Measurements from ENCODE around the gene FOXJ3.

DNA sequence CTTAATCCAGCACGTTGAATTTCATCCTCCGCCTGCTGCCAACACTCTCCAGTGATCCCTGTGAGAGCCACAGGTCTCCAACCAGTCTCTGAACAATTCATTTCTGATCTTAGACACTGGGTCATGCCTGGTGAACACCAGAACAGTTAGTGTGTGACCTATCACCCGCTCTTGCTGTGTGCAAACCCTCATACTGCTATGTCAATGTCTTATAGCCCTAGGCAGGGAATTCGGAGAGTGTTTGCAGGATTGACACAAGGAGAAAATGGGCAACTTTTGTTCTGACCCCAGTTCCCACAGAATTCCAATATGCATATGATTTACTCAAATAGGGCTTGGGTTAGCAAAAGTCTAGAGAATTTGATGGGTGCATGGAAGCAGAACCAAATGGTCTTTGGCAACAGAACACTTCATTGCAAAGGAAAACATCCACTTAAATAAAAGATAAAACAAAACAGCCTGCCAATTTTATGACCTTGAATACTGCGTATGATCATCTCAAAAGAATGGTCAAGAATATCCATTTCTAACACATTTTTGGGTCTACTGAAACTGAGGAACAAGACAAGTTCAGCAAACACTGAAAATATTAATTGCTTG is 204.9 kb downstream of the FOXJ3 start:
- TF ChIP-seq, protein P1, sequence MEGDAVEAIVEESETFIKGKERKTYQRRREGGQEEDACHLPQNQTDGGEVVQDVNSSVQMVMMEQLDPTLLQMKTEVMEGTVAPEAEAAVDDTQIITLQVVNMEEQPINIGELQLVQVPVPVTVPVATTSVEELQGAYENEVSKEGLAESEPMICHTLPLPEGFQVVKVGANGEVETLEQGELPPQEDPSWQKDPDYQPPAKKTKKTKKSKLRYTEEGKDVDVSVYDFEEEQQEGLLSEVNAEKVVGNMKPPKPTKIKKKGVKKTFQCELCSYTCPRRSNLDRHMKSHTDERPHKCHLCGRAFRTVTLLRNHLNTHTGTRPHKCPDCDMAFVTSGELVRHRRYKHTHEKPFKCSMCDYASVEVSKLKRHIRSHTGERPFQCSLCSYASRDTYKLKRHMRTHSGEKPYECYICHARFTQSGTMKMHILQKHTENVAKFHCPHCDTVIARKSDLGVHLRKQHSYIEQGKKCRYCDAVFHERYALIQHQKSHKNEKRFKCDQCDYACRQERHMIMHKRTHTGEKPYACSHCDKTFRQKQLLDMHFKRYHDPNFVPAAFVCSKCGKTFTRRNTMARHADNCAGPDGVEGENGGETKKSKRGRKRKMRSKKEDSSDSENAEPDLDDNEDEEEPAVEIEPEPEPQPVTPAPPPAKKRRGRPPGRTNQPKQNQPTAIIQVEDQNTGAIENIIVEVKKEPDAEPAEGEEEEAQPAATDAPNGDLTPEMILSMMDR (IDR thresholded peaks at IDR 0.05; ENCODE audit: poor library complexity), result no peak
- TF ChIP-seq EZH2 (IDR thresholded peaks at IDR 0.05; ENCODE audit: borderline replicate concordance), result no peak
- TF ChIP-seq EZH2phosphoT487 (IDR thresholded peaks at IDR 0.05; ENCODE audit: low read depth, severe bottlenecking, unreplicated experiment), result no peak
